Adrenal gland (tissue), 12 donors: ENCODE measurements around the gene ARHGEF16. TPM values are rescaled to one million over a fixed set of nuclear protein-coding genes. Genes with fewer than 3 reads are reported as not detected.

Source experiments
- DNase-seq, 7 donors: peaks; one replicate each; pipeline ENCODE4 v3.0.0-alpha.2; 2019 to 2020
- H3K27ac ChIP-seq, 5 donors: fragments of 200-600 bp; sonication (generic) in 4 of 5; 1 replicate in 3 of 5; 2 replicates in 2 of 5; pipeline versions ENCODE4 v1.5.1 to v1.8.0; 2016 to 2020; ENCODE audit warnings: mild to moderate bottlenecking in 1 of 5
- H3K27me3 ChIP-seq: fragments of 200-600 bp; 2 replicates; pipeline ENCODE4 v1.8.0; 2021
- H3K36me3 ChIP-seq, 2 donors: fragments of 200-600 bp; replicated peaks in 1 of 2; 1 replicate in 1 of 2; 2 replicates in 1 of 2; pipeline versions ENCODE4 v1.5.1 to v1.8.0; 2018 to 2022
- H3K4me1 ChIP-seq, 2 donors: fragments of 200-600 bp; replicated peaks in 1 of 2; 1 replicate in 1 of 2; 2 replicates in 1 of 2; pipeline versions ENCODE4 v1.5.1 to v1.8.0; 2018 to 2021
- H3K4me3 ChIP-seq, 4 donors: fragments of 200-600 bp; sonication (generic) in 3 of 4; one replicate each; pipeline ENCODE4 v1.5.1; 2016 to 2018
- H3K9me3 ChIP-seq, 3 donors: fragments of 200-600 bp; sonication (generic) in 1 of 3; replicated peaks in 1 of 3; 1 replicate in 2 of 3; 2 replicates in 1 of 3; pipeline versions ENCODE4 v1.5.1 to v1.8.0; 2016 to 2021
- POLR2A ChIP-seq, 2 donors: fragments of 450-650 bp; IDR thresholded peaks; one replicate each; pipeline ENCODE4 v1.6.1; 2017; ENCODE audit warnings: antibody characterized with exemption in 2 of 2, mild to moderate bottlenecking in 2 of 2, moderate library complexity in 1 of 2
- WGBS, 4 donors: extraction: QIAGEN DNeasy Blood & Tissue Kit in 2 of 4; methylation state at CpG; one replicate each; pipeline versions ENCODE4 v1.1.5 to v1.1.7; 2013 to 2017; 5-methylcytosine and 5-hydroxymethylcytosine counted together
- intact Hi-C, 2 donors: fragments of 100-400 bp; cut with DNase I; formaldehyde crosslinking; loops; one replicate each; pipeline versions ENCODE4 v1.14.1 to v1.15.0; 2022 to 2023
- polyA plus RNA-seq, 3 donors: library from polyadenylated mRNA; stranded (reverse); fragments of 200-250 nt in 2 of 3; fragments of 350-450 nt in 1 of 3; fragmentation: Illumina TruSeq in 1 of 3; extraction: RNeasy Lipid Tissue Mini Kit (QIAGEN cat#74804) in 1 of 3; gene quantifications; one replicate each; pipeline ENCODE4 v1.2.3, GENCODE V29; 2013 to 2014
- total RNA-seq, 9 donors: library from RNA; depleted of rRNA in 4 of 9; stranded (reverse); fragments of >200 nt in 4 of 9; fragments of 120-200 nt in 1 of 9; fragmentation: NEBNext Ultra II Directional in 1 of 9; extraction: Animal tissue kit (Norgen Biotek cat#: 25700) in 1 of 9; gene quantifications; one replicate each; pipeline versions ENCODE4 v1.1.0 to v1.2.4, GENCODE V29; 2013 to 2023
- TF ChIP-seq, protein P1 (sequence below), 6 experiments: fragments of 450-650 bp in 4 of 6; fragments of 200-600 bp in 2 of 6; sonication (generic) in 1 of 6; IDR thresholded peaks; 1 replicate in 5 of 6; 2 replicates in 1 of 6; pipeline versions ENCODE4 v1.5.1 to v1.8.0; 2016 to 2021; ENCODE audit warnings: antibody characterized with exemption in 6 of 6, mild to moderate bottlenecking in 2 of 6, moderate library complexity in 1 of 6
- donor health status: healthy with polysubstance abuse.
- donor health status: Bipolar disorder and iron deficiency.
- donor health status: DM: yes; HTN: yes; CAD: no.
- donor health status: DM: no; HTN: no; CAD: no.
- donor health status: DM: no; HTN: no; CAD: no.
- donor health status: DM: yes; HTN: yes; CAD: no.

The ARHGEF16 gene
- total and polyA plus RNA-seq, 12 donors, result 0.11 to 3.1 (median 0.83) TPM

DNA sequence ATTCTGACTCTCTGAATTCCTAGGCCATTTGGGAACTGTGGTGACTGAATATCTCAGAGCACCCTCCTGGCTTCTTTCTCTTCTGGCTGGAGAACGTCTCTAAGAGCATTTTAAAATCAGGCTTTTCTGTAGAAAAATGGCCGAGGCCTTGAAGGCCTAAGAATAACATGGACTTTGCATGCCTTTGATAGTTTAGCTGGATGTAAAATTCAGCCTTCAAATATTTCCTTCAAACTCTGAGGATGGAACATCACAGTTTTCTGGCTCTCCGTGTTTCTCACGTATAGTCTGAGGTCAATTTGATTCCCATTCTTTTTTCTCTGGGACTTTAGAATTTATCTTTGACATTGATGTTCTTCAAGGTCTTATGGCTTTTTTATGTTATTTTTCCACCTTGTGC is 34.0 kb downstream of the ARHGEF16 start:
- intact Hi-C loops, result loop anchor here in 1 of 2 donors (5.0 kb wide), 1 partner anchor 36 kb away; the partner anchor contains the start of gene ARHGEF16
- no peaks in the 10 kb centered on the region for H3K36me3 ChIP-seq
- WGBS, 4 donors, result 70 to 90% (median 86%) methylated on average over 4 of the region's 4 CpGs
- H3K4me3 ChIP-seq, result no peak overlapping the region
- H3K9me3 ChIP-seq, result no peaks in the 10 kb centered on the region
- H3K27me3 ChIP-seq, result peaks cover 8% of the 10 kb centered on the region
- no peak overlapping the region for H3K27ac ChIP-seq
- no peak for DNase-seq
- TF ChIP-seq POLR2A (IDR thresholded peaks at IDR 0.05), result no peak
- TF ChIP-seq, protein P1, sequence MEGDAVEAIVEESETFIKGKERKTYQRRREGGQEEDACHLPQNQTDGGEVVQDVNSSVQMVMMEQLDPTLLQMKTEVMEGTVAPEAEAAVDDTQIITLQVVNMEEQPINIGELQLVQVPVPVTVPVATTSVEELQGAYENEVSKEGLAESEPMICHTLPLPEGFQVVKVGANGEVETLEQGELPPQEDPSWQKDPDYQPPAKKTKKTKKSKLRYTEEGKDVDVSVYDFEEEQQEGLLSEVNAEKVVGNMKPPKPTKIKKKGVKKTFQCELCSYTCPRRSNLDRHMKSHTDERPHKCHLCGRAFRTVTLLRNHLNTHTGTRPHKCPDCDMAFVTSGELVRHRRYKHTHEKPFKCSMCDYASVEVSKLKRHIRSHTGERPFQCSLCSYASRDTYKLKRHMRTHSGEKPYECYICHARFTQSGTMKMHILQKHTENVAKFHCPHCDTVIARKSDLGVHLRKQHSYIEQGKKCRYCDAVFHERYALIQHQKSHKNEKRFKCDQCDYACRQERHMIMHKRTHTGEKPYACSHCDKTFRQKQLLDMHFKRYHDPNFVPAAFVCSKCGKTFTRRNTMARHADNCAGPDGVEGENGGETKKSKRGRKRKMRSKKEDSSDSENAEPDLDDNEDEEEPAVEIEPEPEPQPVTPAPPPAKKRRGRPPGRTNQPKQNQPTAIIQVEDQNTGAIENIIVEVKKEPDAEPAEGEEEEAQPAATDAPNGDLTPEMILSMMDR (IDR thresholded peaks at IDR 0.05), result no peak
- H3K4me1 ChIP-seq, result no peaks in the 10 kb centered on the region

DNA sequence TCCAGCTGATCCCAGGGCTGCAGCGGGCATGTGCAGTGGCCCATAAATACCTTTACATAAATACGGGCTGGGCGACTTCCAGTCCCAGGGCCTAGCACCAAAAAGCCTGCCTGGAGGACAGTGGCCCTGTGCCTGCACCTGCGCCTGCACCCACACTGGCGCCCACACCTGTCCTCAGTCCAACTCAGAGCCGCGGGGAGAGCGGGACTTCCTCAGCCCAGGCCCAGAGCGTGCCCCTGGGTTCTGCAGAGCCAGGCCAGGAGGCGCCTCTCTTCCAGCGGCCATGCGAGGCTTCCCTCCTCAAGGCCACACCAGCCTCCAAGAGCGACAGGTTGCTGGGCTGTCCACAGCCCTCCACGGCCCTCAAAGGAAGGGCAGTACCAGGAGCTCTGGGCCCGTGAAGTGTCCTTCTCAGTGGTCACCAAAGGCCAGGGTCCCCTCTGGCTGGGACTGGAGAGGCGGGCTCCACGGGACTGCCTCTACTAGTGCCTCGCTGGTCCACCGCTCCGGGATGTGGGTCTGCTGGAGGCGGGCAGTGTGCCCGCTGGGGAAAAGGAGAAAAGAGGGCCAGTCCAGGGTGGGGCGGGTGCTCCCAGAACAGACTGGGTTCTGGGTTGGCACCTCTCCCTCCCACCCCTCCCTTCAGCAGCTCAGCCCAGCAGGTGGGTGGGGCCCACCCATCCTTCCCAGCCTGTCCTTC is 35.7 kb downstream of the ARHGEF16 start:
- intact Hi-C loops, result loop anchor here (2.0 to 10.0 kb wide), 4 partner anchors 112 to 235 kb away; no protein-coding TSS in a partner anchor
- TF ChIP-seq, protein P1 (IDR thresholded peaks at IDR 0.05), result no peak
- TF ChIP-seq POLR2A (IDR thresholded peaks at IDR 0.05), result no peak
- H3K4me3 ChIP-seq, result no peak overlapping the region
- whole genome bisulfite sequencing, 4 donors, result 69 to 87% (median 81%) methylated on average over 14 to 22 of the region's 23 CpGs
- no peaks in the 10 kb centered on the region for H3K9me3 ChIP-seq
- H3K27ac ChIP-seq, result no peak overlapping the region
- H3K36me3 ChIP-seq, result no peaks in the 10 kb centered on the region
- DNase-seq, result no peak
- no peaks in the 10 kb centered on the region for H3K4me1 ChIP-seq
- H3K27me3 ChIP-seq, result peaks cover 8% of the 10 kb centered on the region

DNA sequence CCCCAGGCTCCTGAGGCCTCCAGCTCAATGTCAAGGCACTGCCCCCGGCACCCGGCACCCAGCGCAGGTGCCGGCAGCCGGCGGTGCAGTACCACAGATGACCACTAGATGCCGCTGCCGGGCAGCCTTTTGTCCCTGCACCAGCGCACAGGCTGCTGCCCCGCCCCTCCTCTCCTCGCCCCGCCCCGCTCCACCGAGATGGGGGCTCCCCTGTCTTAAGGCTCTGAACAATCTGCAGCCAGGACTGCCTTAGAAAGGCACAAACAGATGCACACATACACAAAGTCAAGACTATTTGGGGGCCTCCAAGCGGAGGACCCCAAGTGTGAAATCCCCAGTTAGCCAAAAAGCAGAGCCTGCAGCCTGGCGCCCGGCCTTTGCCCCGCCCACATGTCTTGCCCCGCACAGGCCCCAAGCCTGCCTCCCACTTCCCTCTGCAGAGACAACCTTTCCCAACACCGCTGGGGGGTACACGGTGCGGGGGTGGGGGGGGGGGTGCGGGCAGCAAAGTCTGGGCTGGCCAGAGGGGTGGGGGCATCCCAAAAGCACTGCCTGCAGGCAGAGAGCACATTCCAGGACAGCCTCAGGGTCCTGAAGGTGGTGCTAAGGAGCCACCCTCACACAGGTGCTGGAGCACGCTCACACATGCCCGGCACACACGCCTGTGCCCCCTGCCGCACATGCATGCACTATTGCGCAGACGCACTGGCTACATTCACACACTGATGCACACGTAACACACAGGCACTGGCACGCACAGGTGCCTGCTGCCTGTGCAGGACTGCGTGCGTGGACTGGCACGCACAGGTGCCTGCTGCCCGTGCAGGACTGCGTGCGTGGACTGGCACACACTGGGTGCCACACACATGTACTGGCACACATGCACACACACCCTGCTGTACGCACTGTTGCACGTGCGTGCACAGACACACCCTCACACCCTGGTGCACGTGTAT is 37.1 kb downstream of the ARHGEF16 start:
- 32 to 71% (median 35%) methylated on average over 17 to 41 of the region's 41 CpGs for WGBS, 4 donors
- intact Hi-C loops, result loop anchor here (2.0 to 10.0 kb wide), 5 partner anchors 111 to 233 kb away; no protein-coding TSS in a partner anchor

More for the DNA sequence above, 37.1 kb downstream of the ARHGEF16 start:
- Histone ChIP-seq H3K27ac (no peak overlapping the region), H3K27me3 (peaks cover 8% of the 10 kb centered on the region), H3K9me3 (no peaks in the 10 kb centered on the region), H3K36me3 (no peaks in the 10 kb centered on the region), H3K4me3 (no peak overlapping the region), H3K4me1 (no peaks in the 10 kb centered on the region)
- TF ChIP-seq, protein P1 (IDR thresholded peaks at IDR 0.05), result peak; percentile 86 to 100 (median 94)
- no peak for TF ChIP-seq POLR2A (IDR thresholded peaks at IDR 0.05)
- DNase-seq, result peak; percentile 53 to 78 (median 73)
